Ovary (tissue), 3 donors: Measurements from ENCODE around the gene THAP10.

Source experiments
- CTCF ChIP-seq, 3 donors: fragments of 450-650 bp in 2 of 3; fragments of 200-600 bp in 1 of 3; IDR thresholded peaks; one replicate each; pipeline versions ENCODE4 v1.5.1 to v1.8.0; 2016 to 2022; ENCODE audit warnings: antibody characterized with exemption in 3 of 3, mild to moderate bottlenecking in 1 of 3
- EP300 ChIP-seq: sonication (generic); formaldehyde crosslinking; IDR thresholded peaks from one replicate; pipeline ENCODE4 v1.6.1; 2017; ENCODE audit warnings: antibody characterized with exemption
- POLR2A ChIP-seq: fragments of 450-650 bp; IDR thresholded peaks from one replicate; pipeline ENCODE4 v1.6.1; 2017; ENCODE audit warnings: antibody characterized with exemption, mild to moderate bottlenecking, moderate library complexity
- donor health status: DM: no; HTN: no; CAD: no.

GRCh38 chr15:70932397-70932796, 40.2 kb upstream of the THAP10 start:
- TF ChIP-seq CTCF (IDR thresholded peaks at IDR 0.05), result no peak
- TF ChIP-seq POLR2A, result no peak
- no peak for TF ChIP-seq EP300
